H1 (cell line): ENCODE data around the gene CCBE1. TPM values are rescaled to one million over a fixed set of nuclear protein-coding genes. Genes with fewer than 3 reads are reported as not detected.
"Not testable (repeated sequence)": the region's sequence is repeated elsewhere in the genome, so short reads cannot be mapped to it uniquely, and the experiment has no call there.

ENCODE experiments used
- CTCF ChIA-PET: fragments of 300-600 bp; sonication (Branson Sonifier 250); formaldehyde crosslinking; loops from one replicate; lab custom pipeline; 2021; ENCODE audit not compliant: partially characterized antibody; lab: Charles Lee
- POLR2A ChIA-PET: fragments of 300-600 bp; sonication (Branson Sonifier 250); formaldehyde crosslinking; loops from one replicate; lab custom pipeline; 2021; ENCODE audit warnings: inconsistent platforms; ENCODE audit not compliant: partially characterized antibody; lab: Charles Lee
- DNase-seq, 2 experiments: peaks; one replicate each; pipeline versions ENCODE4 v3.0.0 to v3.0.0-alpha.2; 2010 to 2022; ENCODE audit warnings: low spot score in 2 of 2, low read depth in 1 of 2, mixed read lengths in 1 of 2
- FAIRE-seq: peaks from 2 replicates; lab custom pipeline; 2011; peaks lifted over from hg19 to GRCh38; lab: Jason Lieb, UNC
- H2AFZ ChIP-seq: 2 replicates; pipeline ENCODE4 v1.8.1; 2012; ENCODE audit warnings: low read length, inconsistent platforms
- H2AK5ac ChIP-seq: 2 replicates; pipeline ENCODE4 v1.6.1; 2013; ENCODE audit warnings: low read depth, low read length
- H2BK120ac ChIP-seq: replicated peaks from 2 replicates; pipeline ENCODE3; 2013; ENCODE audit warnings: low read depth, low read length, inconsistent platforms
- H2BK12ac ChIP-seq: 2 replicates; pipeline ENCODE4 v1.6.1; 2013; ENCODE audit warnings: low read depth, low read length
- H2BK15ac ChIP-seq: 2 replicates; pipeline ENCODE4 v1.6.1; 2013; ENCODE audit warnings: low read length
- H2BK20ac ChIP-seq: 2 replicates; pipeline ENCODE4 v1.6.1; 2013; ENCODE audit warnings: low read length
- H2BK5ac ChIP-seq: 2 replicates; pipeline ENCODE4 v1.6.1; 2013; ENCODE audit warnings: low read depth, low read length
- H3K14ac ChIP-seq: 2 replicates; pipeline ENCODE4 v1.6.1; 2013; ENCODE audit warnings: inconsistent platforms; ENCODE audit not compliant: insufficient read length
- H3K18ac ChIP-seq: 2 replicates; pipeline ENCODE4 v1.6.1; 2013; ENCODE audit warnings: low read length; ENCODE audit errors: extremely low read depth
- H3K23ac ChIP-seq: 2 replicates; pipeline ENCODE4 v1.6.1; 2013; ENCODE audit warnings: inconsistent platforms; ENCODE audit not compliant: insufficient read length
- H3K23me2 ChIP-seq: 2 replicates; pipeline ENCODE4 v1.6.1; 2013; ENCODE audit warnings: low read depth, low read length
- H3K27ac ChIP-seq: 2 replicates; pipeline ENCODE4 v1.6.1; 2011; ENCODE audit warnings: low read depth, low read length, inconsistent platforms
- H3K27me3 ChIP-seq, 4 experiments: replicated peaks in 1 of 4; 1 replicate in 1 of 4; 2 replicates in 3 of 4; pipeline versions ENCODE4 v1.6.1 to v1.8.1; 2011 to 2013; ENCODE audit warnings: low read length in 3 of 4, mild to moderate bottlenecking in 3 of 4, inconsistent platforms in 2 of 4, mixed read lengths in 2 of 4, moderate library complexity in 1 of 4; ENCODE audit not compliant: control insufficient read depth in 3 of 4, insufficient read depth in 3 of 4; ENCODE audit errors: extremely low read depth in 1 of 4
- H3K36me3 ChIP-seq, 4 experiments: 2 replicates each; pipeline versions ENCODE4 v1.6.1 to v1.8.1; 2011 to 2013; ENCODE audit warnings: mild to moderate bottlenecking in 4 of 4, low read length in 3 of 4, moderate library complexity in 2 of 4, control low read depth in 1 of 4, inconsistent platforms in 1 of 4; ENCODE audit not compliant: insufficient read depth in 4 of 4, control insufficient read depth in 2 of 4
- H3K4ac ChIP-seq: replicated peaks from 2 replicates; pipeline ENCODE3; 2013; ENCODE audit warnings: low read length, low read depth, mixed read lengths, inconsistent platforms; ENCODE audit not compliant: insufficient read length
- H3K4me1 ChIP-seq, 4 experiments: replicated peaks in 1 of 4; 1 replicate in 1 of 4; 2 replicates in 3 of 4; pipeline versions ENCODE4 v1.6.1 to v1.8.1; 2011 to 2013; ENCODE audit warnings: low read length in 3 of 4, inconsistent platforms in 2 of 4, mixed read lengths in 1 of 4; ENCODE audit not compliant: insufficient read depth in 4 of 4, control insufficient read depth in 3 of 4
- H3K4me2 ChIP-seq, 2 experiments: 2 replicates each; pipeline versions ENCODE4 v1.6.1 to v1.8.1; 2011 to 2013; ENCODE audit warnings: low read depth in 2 of 2, low read length in 2 of 2, control low read depth in 1 of 2, inconsistent platforms in 1 of 2, mild to moderate bottlenecking in 1 of 2; ENCODE audit not compliant: insufficient read depth in 1 of 2
- H3K4me3 ChIP-seq, 4 experiments: fragments of 200-600, 300-600 bp in 1 of 4; sonication (generic), shearing (Covaris generic), sonication (Bioruptor Twin) in 1 of 4; 2 replicates each; pipeline versions ENCODE4 v1.5.1 to v1.8.1; 2011 to 2016; ENCODE audit warnings: low read length in 4 of 4, low read depth in 3 of 4, control low read depth in 2 of 4, inconsistent platforms in 2 of 4, mild to moderate bottlenecking in 2 of 4, mixed read lengths in 1 of 4, moderate library complexity in 1 of 4; ENCODE audit not compliant: insufficient read depth in 2 of 4; ENCODE audit errors: extremely low read depth in 1 of 4
- H3K56ac ChIP-seq: replicated peaks from 2 replicates; pipeline ENCODE3; 2013; ENCODE audit warnings: low read depth, mild to moderate bottlenecking, mixed read lengths, low read length, inconsistent platforms; ENCODE audit not compliant: insufficient read length
- H3K79me1 ChIP-seq: 2 replicates; pipeline ENCODE4 v1.6.1; 2013; ENCODE audit warnings: low read depth, low read length, control low read depth
- H3K79me2 ChIP-seq, 2 experiments: 2 replicates each; pipeline versions ENCODE4 v1.6.1 to v1.8.1; 2012 to 2013; ENCODE audit warnings: low read length in 2 of 2, mild to moderate bottlenecking in 2 of 2, inconsistent platforms in 1 of 2; ENCODE audit not compliant: insufficient read depth in 2 of 2, control insufficient read depth in 1 of 2
- H3K9ac ChIP-seq, 4 experiments: replicated peaks in 1 of 4; 1 replicate in 1 of 4; 2 replicates in 3 of 4; pipeline versions ENCODE4 v1.6.1 to v1.8.1; 2011 to 2013; ENCODE audit warnings: low read depth in 3 of 4, low read length in 3 of 4, control low read depth in 2 of 4, mild to moderate bottlenecking in 2 of 4, moderate library complexity in 2 of 4, inconsistent platforms in 1 of 4; ENCODE audit errors: extremely low read depth in 1 of 4
- H3K9me3 ChIP-seq, 2 experiments: 2 replicates each; pipeline versions ENCODE4 v1.6.1 to v1.8.1; 2012 to 2013; ENCODE audit warnings: mild to moderate bottlenecking in 2 of 2, moderate library complexity in 2 of 2, control low read depth in 1 of 2, inconsistent platforms in 1 of 2, low read depth in 1 of 2, low read length in 1 of 2, mixed read lengths in 1 of 2; ENCODE audit not compliant: insufficient read depth in 2 of 2
- H4K20me1 ChIP-seq, 2 experiments: replicated peaks in 1 of 2; 2 replicates each; pipeline versions ENCODE3 to v1.8.1; 2011 to 2013; ENCODE audit warnings: inconsistent platforms in 2 of 2, low read length in 2 of 2, mild to moderate bottlenecking in 1 of 2; ENCODE audit not compliant: insufficient read depth in 2 of 2, control insufficient read depth in 1 of 2
- H4K5ac ChIP-seq: 2 replicates; pipeline ENCODE4 v1.6.1; 2013; ENCODE audit warnings: low read length, low read depth, mixed read lengths, inconsistent platforms; ENCODE audit not compliant: insufficient read length
- H4K8ac ChIP-seq: 2 replicates; pipeline ENCODE4 v1.8.0; 2013; ENCODE audit warnings: mild to moderate bottlenecking, moderate library complexity, low read length, inconsistent platforms; ENCODE audit not compliant: insufficient read depth; ENCODE audit errors: extremely low read depth
- H4K91ac ChIP-seq: replicated peaks from 2 replicates; pipeline ENCODE3; 2013; ENCODE audit warnings: low read length, mixed read lengths, inconsistent platforms; ENCODE audit not compliant: insufficient read length
- WGBS, 2 experiments: shearing (Covaris generic) in 1 of 2; methylation state at CpG; one replicate each; pipeline versions ENCODE4 v1.1.6 to v1.1.7; 2013 to 2015; ENCODE audit warnings: low lambda C conversion rate in 2 of 2, mixed read lengths in 2 of 2, inconsistent platforms in 1 of 2, low coverage in 1 of 2, missing lambda C conversion rate in 1 of 2; ENCODE audit not compliant: insufficient replicate concordance in 2 of 2, insufficient coverage in 1 of 2, insufficient read length in 1 of 2; ENCODE audit errors: extremely low coverage in 1 of 2, missing lambda C conversion rate in 1 of 2; 5-methylcytosine and 5-hydroxymethylcytosine counted together
- polyA plus RNA-seq, 7 experiments: library from polyadenylated mRNA; depleted of rRNA in 3 of 7; stranded (reverse) in 5 of 7; unstranded in 2 of 7; fragments of >200 nt in 5 of 7; fragments of 200-250 nt in 2 of 7; gene quantifications; 1 replicate in 5 of 7; 2 replicates in 1 of 7; 4 replicates in 1 of 7; pipeline versions ENCODE4 v1.2.1 to v1.2.3, GENCODE V29; 2011 to 2013; ENCODE audit warnings: missing spikeins in 2 of 7, mixed read lengths in 2 of 7
- total RNA-seq: library from RNA; stranded (reverse); fragmentation: NEBNext Ultra II Directional; extraction: Animal tissue kit (Norgen Biotek cat#: 25700); gene quantifications from 2 replicates; pipeline ENCODE4 v1.2.1, GENCODE V29; 2021

Gene CCBE1
- total and polyA plus RNA-seq, 2 of the 8 experiments (the other 6 are each of a cell fraction or from before 2014, with no cell fraction given), result 2.1 to 2.6 TPM

DNA sequence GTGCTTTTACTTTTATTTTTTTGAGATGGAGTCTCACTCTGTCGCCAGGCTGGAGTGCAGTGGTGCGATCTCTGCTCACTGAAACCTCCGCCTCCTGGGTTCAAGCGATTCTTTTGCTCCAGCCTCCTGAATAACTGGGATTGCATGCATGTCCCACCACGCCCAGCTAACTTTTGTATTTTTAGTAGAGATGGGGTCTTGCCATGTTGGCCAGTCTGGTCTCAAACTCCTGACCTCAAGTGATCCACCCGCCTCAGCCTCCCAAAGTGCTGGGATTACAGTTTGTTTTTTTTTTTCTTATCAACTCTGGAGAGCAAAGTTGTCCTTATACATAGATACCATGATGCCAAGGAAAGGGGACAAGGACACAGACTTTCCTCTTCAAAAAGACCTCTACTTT lies 181.3 kb downstream of the CCBE1 start:
- H4K20me1 ChIP-seq, H3K56ac ChIP-seq, H2BK120ac ChIP-seq, H4K5ac ChIP-seq, H3K4ac ChIP-seq, DNase-seq, H3K23ac ChIP-seq, H2BK12ac ChIP-seq, H3K4me3 ChIP-seq, H3K79me1 ChIP-seq, H3K9ac ChIP-seq, POLR2A ChIA-PET, H4K8ac ChIP-seq, H3K27me3 ChIP-seq, H4K91ac ChIP-seq, H2BK20ac ChIP-seq, H3K14ac ChIP-seq, CTCF ChIA-PET, FAIRE-seq, H3K4me2 ChIP-seq, H3K79me2 ChIP-seq, H2AFZ ChIP-seq, H2AK5ac ChIP-seq, H3K4me1 ChIP-seq, H3K23me2 ChIP-seq, H2BK15ac ChIP-seq, H3K36me3 ChIP-seq, H3K9me3 ChIP-seq, H3K27ac ChIP-seq, H2BK5ac ChIP-seq, H3K18ac ChIP-seq: not testable (repeated sequence)
- WGBS, 2 experiments, result 77% methylated on average over 6 of the region's 6 CpGs; no CpG with 5 or more reads in 1 of the 2 experiments
